Measurements from ENCODE around the gene RRAGC.

DNA sequence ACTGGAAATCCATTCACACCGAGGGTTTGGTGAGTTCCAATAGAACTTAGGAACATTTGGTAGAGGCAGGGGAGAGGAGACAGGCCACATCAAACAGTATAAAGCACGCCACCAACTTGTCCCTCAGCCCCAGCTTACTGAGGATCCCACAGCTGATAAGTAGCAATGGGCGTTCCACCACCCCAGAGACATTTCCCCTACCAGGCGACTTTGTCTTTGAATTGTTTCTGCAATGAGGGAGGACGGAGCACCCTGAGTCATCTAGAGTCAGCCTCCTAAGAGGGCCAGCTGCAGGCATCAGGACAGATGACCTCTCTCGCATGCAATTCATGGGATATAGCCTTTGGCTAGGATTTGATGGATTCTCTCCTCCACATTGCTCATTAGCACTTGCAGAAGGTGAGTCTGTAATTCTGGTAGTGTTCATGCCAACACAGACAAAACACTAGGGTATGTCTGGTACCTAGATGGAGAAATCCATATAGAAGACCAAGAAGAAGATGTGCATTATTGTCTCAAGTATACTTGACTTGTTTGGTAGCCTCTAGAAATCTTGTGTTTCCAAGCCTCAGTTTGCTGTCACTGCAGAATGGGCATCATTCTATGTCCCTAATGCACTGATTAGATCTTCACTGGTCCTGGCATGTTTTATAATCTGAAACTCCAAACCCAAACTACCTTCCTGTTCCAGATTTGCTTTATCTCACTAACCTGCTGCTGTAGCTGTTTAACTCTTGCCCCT is 69.0 kb downstream of the RRAGC start:
- TF ChIP-seq POLR2A (IDR thresholded peaks at IDR 0.05): no peak
- TF ChIP-seq, protein P1, sequence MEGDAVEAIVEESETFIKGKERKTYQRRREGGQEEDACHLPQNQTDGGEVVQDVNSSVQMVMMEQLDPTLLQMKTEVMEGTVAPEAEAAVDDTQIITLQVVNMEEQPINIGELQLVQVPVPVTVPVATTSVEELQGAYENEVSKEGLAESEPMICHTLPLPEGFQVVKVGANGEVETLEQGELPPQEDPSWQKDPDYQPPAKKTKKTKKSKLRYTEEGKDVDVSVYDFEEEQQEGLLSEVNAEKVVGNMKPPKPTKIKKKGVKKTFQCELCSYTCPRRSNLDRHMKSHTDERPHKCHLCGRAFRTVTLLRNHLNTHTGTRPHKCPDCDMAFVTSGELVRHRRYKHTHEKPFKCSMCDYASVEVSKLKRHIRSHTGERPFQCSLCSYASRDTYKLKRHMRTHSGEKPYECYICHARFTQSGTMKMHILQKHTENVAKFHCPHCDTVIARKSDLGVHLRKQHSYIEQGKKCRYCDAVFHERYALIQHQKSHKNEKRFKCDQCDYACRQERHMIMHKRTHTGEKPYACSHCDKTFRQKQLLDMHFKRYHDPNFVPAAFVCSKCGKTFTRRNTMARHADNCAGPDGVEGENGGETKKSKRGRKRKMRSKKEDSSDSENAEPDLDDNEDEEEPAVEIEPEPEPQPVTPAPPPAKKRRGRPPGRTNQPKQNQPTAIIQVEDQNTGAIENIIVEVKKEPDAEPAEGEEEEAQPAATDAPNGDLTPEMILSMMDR (IDR thresholded peaks at IDR 0.05): no peak

Measured in testis (tissue), 2 donors.